Cardiac fibroblast (primary cell): Measurements from ENCODE around the gene MRC2.
A peak's percentile ranks its signal among the peaks of the same experiment; 100 is the strongest.

Experiments
- DNase-seq, 2 donors: peaks; one replicate each; pipeline versions ENCODE4 v3.0.0 to v3.0.0-alpha.2; 2010; ENCODE audit warnings: low read depth in 2 of 2
- H3K4me3 ChIP-seq, 2 donors: replicated peaks in 1 of 2; 1 replicate in 1 of 2; 2 replicates in 1 of 2; pipeline ENCODE4 v1.5.1; 2011; ENCODE audit warnings: low read depth in 2 of 2, low read length in 2 of 2, mild to moderate bottlenecking in 2 of 2, moderate library complexity in 1 of 2
- TF ChIP-seq, protein P1 (sequence below): IDR thresholded peaks from one replicate; pipeline ENCODE4 v1.5.1; 2011; ENCODE audit warnings: low read depth, mild to moderate bottlenecking, low read length, inconsistent platforms

MRC2 gene

GRCh38 chr17:62714016-62714777 is 86.7 kb downstream of the MRC2 start:
- peak in 1 of 2 donors; percentile 75 for DNase-seq
- TF ChIP-seq, protein P1, sequence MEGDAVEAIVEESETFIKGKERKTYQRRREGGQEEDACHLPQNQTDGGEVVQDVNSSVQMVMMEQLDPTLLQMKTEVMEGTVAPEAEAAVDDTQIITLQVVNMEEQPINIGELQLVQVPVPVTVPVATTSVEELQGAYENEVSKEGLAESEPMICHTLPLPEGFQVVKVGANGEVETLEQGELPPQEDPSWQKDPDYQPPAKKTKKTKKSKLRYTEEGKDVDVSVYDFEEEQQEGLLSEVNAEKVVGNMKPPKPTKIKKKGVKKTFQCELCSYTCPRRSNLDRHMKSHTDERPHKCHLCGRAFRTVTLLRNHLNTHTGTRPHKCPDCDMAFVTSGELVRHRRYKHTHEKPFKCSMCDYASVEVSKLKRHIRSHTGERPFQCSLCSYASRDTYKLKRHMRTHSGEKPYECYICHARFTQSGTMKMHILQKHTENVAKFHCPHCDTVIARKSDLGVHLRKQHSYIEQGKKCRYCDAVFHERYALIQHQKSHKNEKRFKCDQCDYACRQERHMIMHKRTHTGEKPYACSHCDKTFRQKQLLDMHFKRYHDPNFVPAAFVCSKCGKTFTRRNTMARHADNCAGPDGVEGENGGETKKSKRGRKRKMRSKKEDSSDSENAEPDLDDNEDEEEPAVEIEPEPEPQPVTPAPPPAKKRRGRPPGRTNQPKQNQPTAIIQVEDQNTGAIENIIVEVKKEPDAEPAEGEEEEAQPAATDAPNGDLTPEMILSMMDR = no peak
- no peak overlapping the region for H3K4me3 ChIP-seq

- TF ChIP-seq, protein P1 = no peak
- H3K4me3 ChIP-seq = no peak overlapping the region
- no peak for DNase-seq
Observed at GRCh38 chr17:62715882-62716390, 88.5 kb downstream of the MRC2 start.

- no peak overlapping the region for H3K4me3 ChIP-seq
- no peak for DNase-seq
- TF ChIP-seq, protein P1 = no peak
Observed at GRCh38 chr17:62716834-62717588, 89.5 kb downstream of the MRC2 start.

GRCh38 chr17:62717589-62717855 is 90.1 kb downstream of the MRC2 start:
- TF ChIP-seq, protein P1 = no peak
- DNase-seq = no peak
- H3K4me3 ChIP-seq = no peak overlapping the region

GRCh38 chr17:62717889-62718288 is 90.4 kb downstream of the MRC2 start:
- no peak overlapping the region for H3K4me3 ChIP-seq
- DNase-seq = no peak
- TF ChIP-seq, protein P1 = no peak

DNA sequence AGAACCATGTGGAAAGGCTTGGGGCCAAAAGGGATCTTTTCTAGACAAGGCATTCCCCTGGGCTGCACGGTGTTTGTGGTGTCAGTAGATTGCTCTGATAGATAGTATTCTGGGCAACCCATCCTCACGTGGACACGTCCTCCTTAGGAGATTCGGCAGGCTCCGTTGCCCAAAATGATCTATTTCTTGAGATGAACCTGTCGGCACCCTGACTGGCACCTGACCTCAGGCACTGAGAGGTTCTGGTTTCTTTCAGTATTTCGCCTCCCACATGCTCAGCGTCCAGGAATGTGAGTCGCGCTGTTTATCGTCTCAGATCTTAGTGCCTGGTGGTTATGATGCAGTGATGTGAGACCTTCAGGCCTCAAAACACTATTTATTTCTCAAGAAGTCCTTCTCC is 91.0 kb downstream of the MRC2 start:
- DNase-seq = peak; percentile 71 to 86

More for the DNA sequence above, 91.0 kb downstream of the MRC2 start:
- no peak overlapping the region for H3K4me3 ChIP-seq
- TF ChIP-seq, protein P1 = no peak
